Measurements from ENCODE around the gene SLC4A9.
A peak's percentile ranks its signal among the peaks of the same experiment; 100 is the strongest.

SLC4A9 gene

DNA sequence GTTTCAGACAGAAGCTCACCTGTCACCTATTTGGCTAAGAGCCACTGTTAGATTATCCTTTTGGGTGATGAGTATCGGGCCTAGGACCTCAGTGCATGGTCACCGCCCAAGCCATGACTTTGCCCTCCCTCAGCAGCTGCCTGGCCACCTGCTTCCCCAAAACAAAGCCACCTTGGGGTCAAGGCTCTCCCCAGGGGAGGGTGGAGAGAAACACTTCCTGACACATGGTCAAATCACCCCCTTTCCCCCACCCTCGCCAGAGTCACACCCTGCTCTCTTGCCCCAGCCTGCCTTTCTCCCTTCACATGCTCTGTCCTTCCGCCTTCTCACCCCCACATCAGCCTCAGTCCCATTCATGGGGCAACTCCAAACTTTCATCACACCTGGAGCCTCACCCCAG, 11.9 kb upstream of the SLC4A9 start:
- TF ChIP-seq, protein P1, sequence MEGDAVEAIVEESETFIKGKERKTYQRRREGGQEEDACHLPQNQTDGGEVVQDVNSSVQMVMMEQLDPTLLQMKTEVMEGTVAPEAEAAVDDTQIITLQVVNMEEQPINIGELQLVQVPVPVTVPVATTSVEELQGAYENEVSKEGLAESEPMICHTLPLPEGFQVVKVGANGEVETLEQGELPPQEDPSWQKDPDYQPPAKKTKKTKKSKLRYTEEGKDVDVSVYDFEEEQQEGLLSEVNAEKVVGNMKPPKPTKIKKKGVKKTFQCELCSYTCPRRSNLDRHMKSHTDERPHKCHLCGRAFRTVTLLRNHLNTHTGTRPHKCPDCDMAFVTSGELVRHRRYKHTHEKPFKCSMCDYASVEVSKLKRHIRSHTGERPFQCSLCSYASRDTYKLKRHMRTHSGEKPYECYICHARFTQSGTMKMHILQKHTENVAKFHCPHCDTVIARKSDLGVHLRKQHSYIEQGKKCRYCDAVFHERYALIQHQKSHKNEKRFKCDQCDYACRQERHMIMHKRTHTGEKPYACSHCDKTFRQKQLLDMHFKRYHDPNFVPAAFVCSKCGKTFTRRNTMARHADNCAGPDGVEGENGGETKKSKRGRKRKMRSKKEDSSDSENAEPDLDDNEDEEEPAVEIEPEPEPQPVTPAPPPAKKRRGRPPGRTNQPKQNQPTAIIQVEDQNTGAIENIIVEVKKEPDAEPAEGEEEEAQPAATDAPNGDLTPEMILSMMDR (IDR thresholded peaks at IDR 0.05; ENCODE audit: low read depth, low read length, missing control alignments), result no peak
- in situ Hi-C loops (cut with HindIII; ENCODE audit: low sequenced_read_pairs), result loop anchor here (5.0 kb wide), 3 partner anchors 36 to 116 kb away; no protein-coding TSS in a partner anchor
- no peak for DNase-seq (ENCODE audit: low read depth)
- H3K4me3 ChIP-seq (ENCODE audit: low read depth, low read length), result no peak overlapping the region

- in situ Hi-C loops (cut with HindIII; ENCODE audit: low sequenced_read_pairs), result loop anchor here (5.0 kb wide), 3 partner anchors 37 to 117 kb away; no protein-coding TSS in a partner anchor
- DNase-seq (ENCODE audit: low read depth), result no peak
- H3K4me3 ChIP-seq (ENCODE audit: low read depth, low read length), result no peak overlapping the region
- TF ChIP-seq, protein P1 (IDR thresholded peaks at IDR 0.05; ENCODE audit: low read depth, low read length, missing control alignments), result no peak
These were observed 10.8 kb upstream of the SLC4A9 start for GRCh38 chr5:140349244-140349643.

- DNase-seq (ENCODE audit: low read depth), result peak; percentile 62
- in situ Hi-C loops (cut with HindIII; ENCODE audit: low sequenced_read_pairs), result no loop called here
- no peak overlapping the region for H3K4me3 ChIP-seq (ENCODE audit: low read depth, low read length)
- TF ChIP-seq, protein P1 (IDR thresholded peaks at IDR 0.05; ENCODE audit: low read depth, low read length, missing control alignments), result peak; percentile 84
These were observed 8.2 kb upstream of the SLC4A9 start for GRCh38 chr5:140351609-140352334.

- TF ChIP-seq, protein P1 (IDR thresholded peaks at IDR 0.05; ENCODE audit: low read depth, low read length, missing control alignments), result no peak
- DNase-seq (ENCODE audit: low read depth), result no peak
- no peak overlapping the region for H3K4me3 ChIP-seq (ENCODE audit: low read depth, low read length)
- in situ Hi-C loops (cut with HindIII; ENCODE audit: low sequenced_read_pairs), result no loop called here
These were observed 4.4 kb upstream of the SLC4A9 start for GRCh38 chr5:140355546-140355945.

DNA sequence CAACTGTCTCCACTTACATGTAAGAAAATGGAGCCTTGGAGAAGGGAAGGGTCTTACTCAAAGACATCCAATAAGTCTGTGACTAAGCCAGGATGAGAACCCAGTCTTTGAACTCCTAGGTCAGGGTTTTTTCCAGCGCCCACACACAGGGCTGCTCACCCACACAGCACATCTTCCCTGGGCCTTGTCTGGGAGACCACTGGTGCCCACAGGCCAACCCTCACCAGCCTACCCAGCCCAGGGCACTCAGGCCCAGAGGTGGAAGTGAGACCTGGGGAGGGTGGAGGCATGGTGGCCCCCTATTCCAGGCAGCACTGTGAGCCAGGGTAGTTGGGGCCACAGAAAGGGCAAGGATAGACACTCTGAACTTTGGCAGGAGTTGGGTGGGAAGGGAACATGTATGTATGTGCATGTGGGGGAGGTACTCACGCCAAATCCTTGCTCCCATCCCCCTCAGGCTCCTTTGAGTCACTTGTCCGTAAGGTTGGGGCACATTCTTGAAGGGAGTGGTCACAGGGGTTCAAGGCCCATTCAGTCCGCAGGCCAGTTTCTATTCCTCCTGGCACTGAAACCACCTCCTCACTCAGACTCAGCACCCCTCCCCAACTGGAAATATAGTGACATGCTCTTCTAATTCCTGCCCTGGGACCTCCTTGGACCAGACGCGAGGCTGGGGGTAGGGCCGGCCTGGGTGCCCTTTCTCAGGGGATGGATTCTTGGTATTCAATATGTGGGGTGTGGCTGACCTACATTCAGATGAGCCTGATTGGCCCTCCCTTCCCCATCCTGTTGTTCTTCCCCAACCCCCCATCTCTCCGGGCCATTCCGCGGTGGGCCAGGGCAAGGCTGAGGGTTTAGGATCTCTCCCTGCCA, 2.9 kb upstream of the SLC4A9 start:
- H3K4me3 ChIP-seq (ENCODE audit: low read depth, low read length), result no peak overlapping the region
- TF ChIP-seq, protein P1 (IDR thresholded peaks at IDR 0.05; ENCODE audit: low read depth, low read length, missing control alignments), result no peak
- in situ Hi-C loops (cut with HindIII; ENCODE audit: low sequenced_read_pairs), result no loop called here
- DNase-seq (ENCODE audit: low read depth), result no peak

- DNase-seq (ENCODE audit: low read depth), result peak; percentile 71
- no peak overlapping the region for H3K4me3 ChIP-seq (ENCODE audit: low read depth, low read length)
- TF ChIP-seq, protein P1 (IDR thresholded peaks at IDR 0.05; ENCODE audit: low read depth, low read length, missing control alignments), result peak; percentile 94
- in situ Hi-C loops (cut with HindIII; ENCODE audit: low sequenced_read_pairs), result no loop called here
These were observed 2.3 kb upstream of the SLC4A9 start for GRCh38 chr5:140357726-140358093.

Measured in astrocyte of the cerebellum (primary cell).